ENCODE results near the gene SPINT2.

GRCh38 chr19:38304866-38305429 lies 40.6 kb downstream of the SPINT2 start:
- no peak for TF ChIP-seq CTCF (conservative IDR thresholded peaks at IDR 0.05; ENCODE audit: low read depth, low read length)
- TF ChIP-seq EZH2 (IDR thresholded peaks at IDR 0.05; ENCODE audit: low read length, unreplicated experiment), result no peak
